Activated naive CD4-positive, alpha-beta T cell treated with anti-CD3 and anti-CD28 coated beads, Interleukin-2, amount 50 U/mL, for 72 hours (primary cell): ENCODE measurements around the gene ADAMTSL2. TPM values are rescaled to one million over a fixed set of nuclear protein-coding genes. Genes with fewer than 3 reads are reported as not detected.

Experiments
- ATAC-seq, 2 donors: fragments of 150-1000 bp; cut with Tn5 transposase; 2 replicates each; pipeline ENCODE4 v1.10.0; 2021; ENCODE audit warnings: mild to moderate bottlenecking in 2 of 2, moderate library complexity in 2 of 2
- DNase-seq, 2 donors: peaks; one replicate each; pipeline ENCODE4 v3.0.0; 2021 to 2022; ENCODE audit warnings: low spot score in 2 of 2
- H3K27ac Mint-ChIP-seq, 2 donors: one replicate each; pipeline ENCODE4 v1.8.0; 2022; ENCODE audit warnings: mild to moderate bottlenecking in 2 of 2, mixed read lengths in 2 of 2
- H3K36me3 Mint-ChIP-seq, 2 donors: one replicate each; pipeline ENCODE4 v1.8.0; 2022; ENCODE audit warnings: mixed read lengths in 2 of 2
- H3K9me3 Mint-ChIP-seq, 2 donors: one replicate each; pipeline ENCODE4 v1.8.0; 2022; ENCODE audit warnings: mixed read lengths in 2 of 2
- total RNA-seq, 2 donors: library from RNA; stranded (reverse); gene quantifications; one replicate each; pipeline ENCODE4 v1.2.3, GENCODE V29; 2022

Gene ADAMTSL2
- total RNA-seq = 1 to 10 TPM in 1 of 2 donors, under 1 TPM in 1; 0.11 to 1.2 TPM

GRCh38 chr9:133534346-133535291, at the start of gene ADAMTSL2:
Gene ADAMTSL2, plus strand, starts transcription at chr9:133534704. Its CDS starts 2,009 bp downstream, at chr9:133536713.
- Mint-ChIP-seq H3K9me3 (no peaks in the 10 kb centered on the region), H3K36me3 (no peaks in the 10 kb centered on the region), H3K27ac (no peak within 1 kb of the TSS)
- peak; percentile 56 to 58 for ATAC-seq
- DNase-seq = peak in 1 of 2 donors; percentile 40

- ATAC-seq (peak; percentile 25 to 59), DNase-seq (peak in 1 of 2 donors; percentile 38)
- no peak overlapping the region for H3K27ac Mint-ChIP-seq
These were observed 48.8 kb upstream of the ADAMTSL2 start for GRCh38 chr9:133485531-133486260.

GRCh38 chr9:133487331-133487725, 47.2 kb upstream of the ADAMTSL2 start:
- no peak for DNase-seq
- Mint-ChIP-seq H3K9me3 (no peaks in the 10 kb centered on the region), H3K36me3 (no peaks in the 10 kb centered on the region), H3K27ac (no peak overlapping the region)
- no peak for ATAC-seq

More at GRCh38 chr9:133485531-133486260, 48.8 kb upstream of the ADAMTSL2 start:
- Mint-ChIP-seq H3K36me3 (no peaks in the 10 kb centered on the region), H3K9me3 (no peaks in the 10 kb centered on the region)

GRCh38 chr9:133488686-133489252, 45.7 kb upstream of the ADAMTSL2 start:
- Mint-ChIP-seq H3K27ac (no peak overlapping the region), H3K9me3 (no peaks in the 10 kb centered on the region), H3K36me3 (no peaks in the 10 kb centered on the region)
- DNase-seq (no peak), ATAC-seq (no peak)

- H3K9me3 Mint-ChIP-seq = no peaks in the 10 kb centered on the region
- H3K27ac Mint-ChIP-seq = no peak overlapping the region
- no peaks in the 10 kb centered on the region for H3K36me3 Mint-ChIP-seq
- ATAC-seq (no peak), DNase-seq (no peak)
These were observed 45.0 kb upstream of the ADAMTSL2 start for GRCh38 chr9:133489253-133490190.

- no peak for DNase-seq
- Mint-ChIP-seq H3K27ac (no peak overlapping the region), H3K9me3 (no peaks in the 10 kb centered on the region), H3K36me3 (no peaks in the 10 kb centered on the region)
- no peak for ATAC-seq
These were observed 44.3 kb upstream of the ADAMTSL2 start for GRCh38 chr9:133490201-133490681.

GRCh38 chr9:133490865-133491655, 43.4 kb upstream of the ADAMTSL2 start:
- no peak for DNase-seq
- Mint-ChIP-seq H3K27ac (no peak overlapping the region), H3K9me3 (no peaks in the 10 kb centered on the region), H3K36me3 (no peaks in the 10 kb centered on the region)
- no peak for ATAC-seq

GRCh38 chr9:133491656-133491925, 42.9 kb upstream of the ADAMTSL2 start:
- no peak for ATAC-seq
- H3K9me3 Mint-ChIP-seq = no peaks in the 10 kb centered on the region
- DNase-seq = no peak
- no peak overlapping the region for H3K27ac Mint-ChIP-seq
- H3K36me3 Mint-ChIP-seq = no peaks in the 10 kb centered on the region

- Mint-ChIP-seq H3K36me3 (no peaks in the 10 kb centered on the region), H3K9me3 (no peaks in the 10 kb centered on the region), H3K27ac (peak overlapping the region in 1 of 2 donors; percentile 17)
- no peak for ATAC-seq
- no peak for DNase-seq
These were observed 42.2 kb upstream of the ADAMTSL2 start for GRCh38 chr9:133492061-133493021.

GRCh38 chr9:133493428-133493827, 41.1 kb upstream of the ADAMTSL2 start:
- Mint-ChIP-seq H3K27ac (peak overlapping the region in 1 of 2 donors; percentile 29), H3K9me3 (no peaks in the 10 kb centered on the region), H3K36me3 (no peaks in the 10 kb centered on the region)
- ATAC-seq (no peak), DNase-seq (no peak)

- ATAC-seq (no peak), DNase-seq (no peak)
- Mint-ChIP-seq H3K27ac (peak overlapping the region in 1 of 2 donors; percentile 29), H3K36me3 (no peaks in the 10 kb centered on the region), H3K9me3 (no peaks in the 10 kb centered on the region)
These were observed 40.5 kb upstream of the ADAMTSL2 start for GRCh38 chr9:133493845-133494540.

- no peaks in the 10 kb centered on the region for H3K9me3 Mint-ChIP-seq
- DNase-seq = no peak
- H3K36me3 Mint-ChIP-seq = no peaks in the 10 kb centered on the region
- ATAC-seq = no peak
- no peak overlapping the region for H3K27ac Mint-ChIP-seq
These were observed 39.7 kb upstream of the ADAMTSL2 start for GRCh38 chr9:133494636-133495326.
